ENCODE results near the gene ITPRIPL1.

GRCh38 chr2:96374211-96374951, 49.3 kb downstream of the ITPRIPL1 start:
- no peak for TF ChIP-seq CTCF (IDR thresholded peaks at IDR 0.05; ENCODE audit: low read length)
- no peak for TF ChIP-seq EZH2 (IDR thresholded peaks at IDR 0.05; ENCODE audit: borderline replicate concordance, low read length)
